Heart right ventricle (tissue), 16 donors: ENCODE data around the gene SIN3A. TPM values are rescaled to one million over a fixed set of nuclear protein-coding genes. Genes with fewer than 3 reads are reported as not detected.

Source experiments
- ATAC-seq, 8 donors: fragments of 200-7000 bp; cut with Tn5 transposase; one replicate each; pipeline ENCODE4 v1.9.1; 2020; ENCODE audit warnings: mild to moderate bottlenecking in 8 of 8, moderate library complexity in 8 of 8, moderate number of reproducible peaks in 1 of 8
- DNase-seq, 2 donors: peaks; one replicate each; pipeline ENCODE4 v3.0.0-alpha.2; 2020
- H3K27ac ChIP-seq, 10 donors: fragments of 200-600 bp; sonication (generic) in 2 of 10; one replicate each; pipeline versions ENCODE4 v1.5.0 to v1.8.0; 2020 to 2022; ENCODE audit warnings: mild to moderate bottlenecking in 3 of 10
- H3K27me3 ChIP-seq, 7 donors: fragments of 200-600 bp; one replicate each; pipeline ENCODE4 v1.8.0; 2021 to 2022; ENCODE audit warnings: mild to moderate bottlenecking in 2 of 7
- H3K36me3 ChIP-seq, 9 donors: fragments of 200-600 bp; sonication (generic) in 1 of 9; one replicate each; pipeline versions ENCODE4 v1.5.0 to v1.8.0; 2020 to 2022; ENCODE audit warnings: mild to moderate bottlenecking in 2 of 9
- H3K4me1 ChIP-seq, 9 donors: fragments of 200-600 bp; sonication (generic) in 1 of 9; one replicate each; pipeline versions ENCODE4 v1.5.0 to v1.8.0; 2020 to 2022; ENCODE audit warnings: mild to moderate bottlenecking in 4 of 9
- H3K4me3 ChIP-seq, 10 donors: fragments of 200-600 bp; sonication (generic) in 2 of 10; one replicate each; pipeline versions ENCODE4 v1.5.0 to v1.8.0; 2020 to 2022; ENCODE audit warnings: mild to moderate bottlenecking in 7 of 10, moderate library complexity in 2 of 10
- H3K9me3 ChIP-seq, 11 donors: fragments of 200-600 bp in 10 of 11; sonication (generic) in 2 of 11; one replicate each; pipeline versions ENCODE4 v1.5.0 to v1.8.0; 2013 to 2022; ENCODE audit warnings: mild to moderate bottlenecking in 2 of 11, control low read depth in 1 of 11, moderate library complexity in 1 of 11
- CTCF ChIP-seq, 9 donors: fragments of 200-600 bp; sonication (generic) in 2 of 9; IDR thresholded peaks; one replicate each; pipeline versions ENCODE4 v1.5.0 to v1.8.0; 2021 to 2022; ENCODE audit warnings: antibody characterized with exemption in 9 of 9, mild to moderate bottlenecking in 5 of 9, moderate library complexity in 1 of 9
- WGBS, 2 donors: extraction: QIAGEN DNeasy Blood & Tissue Kit; methylation state at CpG; one replicate each; pipeline ENCODE4 v1.1.7; 2013; ENCODE audit warnings: inconsistent platforms in 1 of 2; 5-methylcytosine and 5-hydroxymethylcytosine counted together
- intact Hi-C, 10 donors: fragments of 100-400 bp; cut with DNase I; formaldehyde crosslinking; loops; one replicate each; pipeline versions ENCODE4 v1.11.1 to v1.14.2; 2022
- polyA plus RNA-seq, 2 donors: library from polyadenylated mRNA; stranded (reverse); fragments of 200-250 nt; gene quantifications; one replicate each; pipeline ENCODE4 v1.2.3, GENCODE V29; 2013
- total RNA-seq, 10 donors: library from RNA; stranded (reverse); fragmentation: NEBNext Ultra II Directional in 3 of 10; extraction: Animal tissue kit (Norgen Biotek cat#: 25700) in 3 of 10; gene quantifications; one replicate each; pipeline versions ENCODE4 v1.2.1 to v1.2.4, GENCODE V29; 2021 to 2023
- donor health status: Arrhythmogenic right ventricular cardiomyopathy.
- donor health status: ischemic (EF 13 %, LVEDD 7.1; RV severe dilation, severe dysfunction).
- donor health status: healthy with polysubstance abuse.
- donor health status: DM: no; HTN: yes; CAD: no.
- donor health status: DM: no; HTN: no; CAD: no.
- donor health status: ischemic (EF 25% LVEDD 6.9; RV normal size, moderate dysfunction).
- donor health status: ischemic (EF 25% LVEDD 5.7; RV mildly dilated, moderate dysfunction).
- donor health status: healthy.
- donor health status: DM: yes; HTN: yes; CAD: no.
- donor health status: Ischemic cardiomyopathy.
- donor health status: ischemic (EF 35%, LVEDD 5.7; RV mildly dilated, moderate dysfunction).
- donor health status: nonischemic (EF 11% LVEDD 7.7; RV severe dilation, severe dysfunction).
- donor health status: DM: yes; HTN: yes; CAD: no.
- donor health status: PGD.
- donor health status: ischemic (EF 29% LVEDD 5.4; RV normal size, mild dysfunction).
- donor health status: nonischemic (EF 23%, LVEDD 6.1; RV moderate dilation, normal function).

Gene SIN3A
- total and polyA plus RNA-seq, 12 donors: 7.9 to 41.8 (median 29.3) TPM

- no peak overlapping the region for H3K4me3 ChIP-seq
Observed at GRCh38 chr15:75437721-75438120, 13.8 kb downstream of the SIN3A start.

GRCh38 chr15:75436881-75437280 lies 14.6 kb downstream of the SIN3A start:
- peaks cover 0 to 11% (median 4%) of the 10 kb centered on the region in 9 donors for H3K4me1 ChIP-seq
- H3K36me3 ChIP-seq: peaks cover 0 to 49% (median 0%) of the 10 kb centered on the region in 9 donors
- no peak for ATAC-seq
- H3K27me3 ChIP-seq: no peaks in the 10 kb centered on the region
- no peak for TF ChIP-seq CTCF (IDR thresholded peaks at IDR 0.05)
- no peak overlapping the region for H3K27ac ChIP-seq
- no peak overlapping the region for H3K4me3 ChIP-seq
- no peaks in the 10 kb centered on the region for H3K9me3 ChIP-seq
- 65% methylated on average over 5 of the region's 5 CpGs for WGBS, 2 donors
- intact Hi-C loops: no loop called here
- DNase-seq: no peak

More at GRCh38 chr15:75437721-75438120, 13.8 kb downstream of the SIN3A start:
- Histone ChIP-seq H3K9me3 (no peaks in the 10 kb centered on the region), H3K27ac (no peak overlapping the region), H3K27me3 (no peaks in the 10 kb centered on the region), H3K36me3 (peaks cover 0 to 55% (median 0%) of the 10 kb centered on the region in 9 donors), H3K4me1 (peaks cover 0 to 11% (median 4%) of the 10 kb centered on the region in 9 donors)
- no peak for TF ChIP-seq CTCF (IDR thresholded peaks at IDR 0.05)
- WGBS, 2 donors: 97 to 98% methylated on average over 4 of the region's 4 CpGs
- DNase-seq (no peak), ATAC-seq (no peak)
- intact Hi-C loops: no loop called here

- Histone ChIP-seq H3K27ac (no peak overlapping the region), H3K9me3 (no peaks in the 10 kb centered on the region), H3K4me1 (peaks cover 0 to 13% (median 3%) of the 10 kb centered on the region in 9 donors), H3K27me3 (no peaks in the 10 kb centered on the region), H3K4me3 (no peak overlapping the region), H3K36me3 (peaks cover 0 to 58% (median 9%) of the 10 kb centered on the region in 9 donors)
- no peak for TF ChIP-seq CTCF (IDR thresholded peaks at IDR 0.05)
- 32% methylated on average over 1 of the region's 1 CpG for WGBS, 2 donors
- intact Hi-C loops: no loop called here
- ATAC-seq: no peak
- no peak for DNase-seq
Observed at GRCh38 chr15:75431682-75432081, 19.8 kb downstream of the SIN3A start.

- H3K27me3 ChIP-seq: no peaks in the 10 kb centered on the region
- H3K27ac ChIP-seq: no peak overlapping the region
- DNase-seq (no peak), ATAC-seq (no peak)
- 63 to 65% methylated on average over 2 of the region's 2 CpGs for WGBS, 2 donors
- H3K4me3 ChIP-seq: no peak overlapping the region
- H3K9me3 ChIP-seq: no peaks in the 10 kb centered on the region
- peaks cover 0 to 62% (median 9%) of the 10 kb centered on the region in 9 donors for H3K36me3 ChIP-seq
- intact Hi-C loops: no loop called here
- no peak for TF ChIP-seq CTCF (IDR thresholded peaks at IDR 0.05)
- H3K4me1 ChIP-seq: peaks cover 0 to 13% (median 0%) of the 10 kb centered on the region in 9 donors
Observed at GRCh38 chr15:75431270-75431669, 20.2 kb downstream of the SIN3A start.
